Subcutaneous adipose tissue (tissue), 4 donors: Measurements from ENCODE around the gene UNC93B1. TPM values are rescaled to one million over a fixed set of nuclear protein-coding genes. Genes with fewer than 3 reads are reported as not detected.

ENCODE experiments used
- CTCF ChIP-seq: fragments of 450-650 bp; IDR thresholded peaks from one replicate; pipeline ENCODE4 v1.5.1; 2016; ENCODE audit warnings: low read depth, mild to moderate bottlenecking, control low read depth, antibody characterized with exemption, moderate library complexity
- total RNA-seq, 4 donors: library from RNA; depleted of rRNA; stranded (reverse); fragments of >200 nt; gene quantifications; one replicate each; pipeline ENCODE4 v1.1.0, GENCODE V29; 2016

Gene UNC93B1, protein sequence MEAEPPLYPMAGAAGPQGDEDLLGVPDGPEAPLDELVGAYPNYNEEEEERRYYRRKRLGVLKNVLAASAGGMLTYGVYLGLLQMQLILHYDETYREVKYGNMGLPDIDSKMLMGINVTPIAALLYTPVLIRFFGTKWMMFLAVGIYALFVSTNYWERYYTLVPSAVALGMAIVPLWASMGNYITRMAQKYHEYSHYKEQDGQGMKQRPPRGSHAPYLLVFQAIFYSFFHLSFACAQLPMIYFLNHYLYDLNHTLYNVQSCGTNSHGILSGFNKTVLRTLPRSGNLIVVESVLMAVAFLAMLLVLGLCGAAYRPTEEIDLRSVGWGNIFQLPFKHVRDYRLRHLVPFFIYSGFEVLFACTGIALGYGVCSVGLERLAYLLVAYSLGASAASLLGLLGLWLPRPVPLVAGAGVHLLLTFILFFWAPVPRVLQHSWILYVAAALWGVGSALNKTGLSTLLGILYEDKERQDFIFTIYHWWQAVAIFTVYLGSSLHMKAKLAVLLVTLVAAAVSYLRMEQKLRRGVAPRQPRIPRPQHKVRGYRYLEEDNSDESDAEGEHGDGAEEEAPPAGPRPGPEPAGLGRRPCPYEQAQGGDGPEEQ
- 10 to 100 TPM; 30.7 to 94.0 (median 47.4) TPM for total RNA-seq

DNA sequence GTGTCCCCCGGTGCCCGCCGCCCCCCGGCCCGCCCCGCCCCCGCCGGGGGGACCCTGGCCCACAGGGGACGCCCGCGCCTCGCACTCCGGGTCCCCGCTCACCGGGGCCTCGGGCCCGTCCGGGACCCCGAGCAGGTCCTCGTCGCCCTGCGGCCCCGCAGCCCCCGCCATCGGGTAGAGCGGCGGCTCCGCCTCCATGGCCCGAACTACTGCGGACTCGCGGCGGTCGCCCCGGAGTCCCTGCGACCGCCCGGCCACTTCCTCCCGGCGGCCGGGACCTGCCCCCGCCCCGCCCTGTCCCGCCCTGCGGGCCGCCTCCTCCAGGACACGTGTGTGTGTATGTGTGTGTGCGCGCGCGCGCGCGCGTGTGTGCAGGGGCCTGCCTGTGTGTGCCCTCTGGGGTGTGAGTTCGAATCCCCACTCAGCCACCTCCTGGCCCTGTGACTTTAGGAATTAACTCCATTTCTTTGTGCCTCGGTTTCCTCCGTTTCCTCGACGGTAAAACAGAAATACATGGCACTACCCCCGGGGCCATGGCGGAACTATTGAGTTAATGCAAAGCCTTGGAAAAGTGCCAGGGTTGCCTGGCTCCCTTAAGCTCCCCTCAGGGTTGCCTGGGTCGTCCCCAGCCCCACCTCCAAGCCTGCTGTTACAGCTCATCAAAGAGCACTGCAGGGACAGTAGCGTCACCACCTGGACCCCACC lies at the start of gene UNC93B1:
TSS of gene UNC93B1 (minus strand) at position 252 of the 705 bp plus-strand sequence. CDS start at position 198, 54 bp downstream.
- no peak for TF ChIP-seq CTCF

- TF ChIP-seq CTCF: no peak
Observed at GRCh38 chr11:68053117-68053516, 49.2 kb upstream of the UNC93B1 start.

DNA sequence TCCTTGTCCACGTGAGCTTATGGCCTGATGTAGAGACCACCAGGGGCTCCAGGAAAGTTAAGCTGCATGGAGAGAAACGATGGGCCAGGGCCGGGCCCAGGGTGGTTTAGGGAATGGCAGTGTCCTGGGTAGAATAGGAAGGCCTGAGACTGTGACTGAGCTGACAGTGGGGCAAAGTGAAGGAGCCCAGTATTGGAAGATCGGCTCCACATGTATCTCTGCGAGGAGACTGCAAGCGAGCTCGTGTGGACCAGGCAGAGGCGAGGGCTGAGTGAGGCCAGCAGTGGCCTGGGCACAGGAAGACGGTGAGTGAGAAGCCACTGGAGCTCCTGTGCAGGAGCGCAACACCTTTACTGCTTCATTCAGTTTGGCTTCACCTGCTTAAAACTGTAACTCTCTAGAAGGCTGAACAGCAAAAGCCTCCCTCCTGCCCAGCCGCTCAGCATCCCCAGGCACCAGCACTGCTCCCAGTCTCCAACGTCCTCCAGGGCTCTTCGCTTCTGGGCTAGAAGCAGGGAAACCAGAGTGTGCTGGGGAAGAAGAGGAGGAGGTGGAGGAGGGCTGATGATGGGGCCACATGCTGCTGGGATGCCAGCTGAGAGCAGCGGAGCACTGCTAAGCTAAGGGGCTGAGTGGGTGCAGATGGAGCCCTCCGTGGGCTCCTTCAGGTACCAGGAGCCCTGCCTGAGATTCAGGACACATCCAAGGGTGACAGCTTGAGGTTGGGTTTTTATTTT lies 48.4 kb upstream of the UNC93B1 start:
- no peak for TF ChIP-seq CTCF

- TF ChIP-seq CTCF: no peak
Observed at GRCh38 chr11:68051191-68052136, 47.6 kb upstream of the UNC93B1 start.

- no peak for TF ChIP-seq CTCF
Observed at GRCh38 chr11:68050371-68050841, 46.5 kb upstream of the UNC93B1 start.
